GM23338 (cell line): ENCODE results near the gene AHCY. TPM values are rescaled to one million over a fixed set of nuclear protein-coding genes. Genes with fewer than 3 reads are reported as not detected.

Experiments
- ATAC-seq: fragments of 200-7000 bp; cut with Tn5 transposase; 3 replicates; pipeline ENCODE4 v1.9.1; 2020
- DNase-seq: peaks from one replicate; pipeline ENCODE4 v3.0.0-alpha.2; 2015; ENCODE audit warnings: low spot score
- H2AFZ ChIP-seq: fragments of 200-600 bp; sonication (generic); 2 replicates; pipeline ENCODE4 v1.8.0; 2016; ENCODE audit warnings: antibody characterized with exemption, mild to moderate bottlenecking, moderate library complexity
- H3F3A ChIP-seq: fragments of 200-600 bp; sonication (generic); replicated peaks from 2 replicates; pipeline ENCODE4 v1.8.0; 2017; ENCODE audit warnings: antibody characterized with exemption, mixed run types, low read depth
- H3K27ac ChIP-seq: fragments of 200-600 bp; sonication (generic); 2 replicates; pipeline ENCODE4 v1.6.1; 2016; ENCODE audit warnings: low read depth
- H3K27me3 ChIP-seq: fragments of 200-600 bp; sonication (generic); 2 replicates; pipeline ENCODE4 v1.8.0; 2016; ENCODE audit warnings: mild to moderate bottlenecking, mixed run types, moderate library complexity; ENCODE audit not compliant: insufficient read depth
- H3K36me3 ChIP-seq: fragments of 200-600 bp; sonication (generic); 2 replicates; pipeline ENCODE4 v1.8.0; 2016; ENCODE audit warnings: mild to moderate bottlenecking; ENCODE audit not compliant: insufficient read depth
- H3K4me1 ChIP-seq: fragments of 200-600 bp; sonication (generic); 2 replicates; pipeline ENCODE4 v1.8.0; 2016; ENCODE audit warnings: mild to moderate bottlenecking, moderate library complexity; ENCODE audit not compliant: insufficient read depth
- H3K4me2 ChIP-seq: fragments of 200-600 bp; sonication (generic); 2 replicates; pipeline ENCODE4 v1.7.1; 2017; ENCODE audit warnings: mixed run types
- H3K4me3 ChIP-seq: fragments of 200-600 bp; sonication (generic); 2 replicates; pipeline ENCODE4 v1.6.1; 2016; ENCODE audit warnings: mixed run types
- H3K79me2 ChIP-seq: fragments of 200-600 bp; sonication (generic); replicated peaks from 2 replicates; pipeline ENCODE4 v1.8.0; 2017; ENCODE audit warnings: mild to moderate bottlenecking; ENCODE audit not compliant: insufficient read depth
- H3K9me2 ChIP-seq: fragments of 200-600 bp; sonication (generic); 2 replicates; pipeline ENCODE4 v1.8.0; 2017; ENCODE audit not compliant: insufficient read depth
- H4K20me1 ChIP-seq: fragments of 200-600 bp; sonication (generic); replicated peaks from 2 replicates; pipeline ENCODE4 v1.8.0; 2017; ENCODE audit warnings: mild to moderate bottlenecking; ENCODE audit not compliant: insufficient read depth
- H3K27ac Mint-ChIP-seq: 2 replicates; pipeline ENCODE4 v1.8.0; 2020; ENCODE audit warnings: inconsistent platforms, mild to moderate bottlenecking, moderate library complexity, mixed read lengths
- H3K27me3 Mint-ChIP-seq: 3 replicates; pipeline ENCODE4 v1.8.0; 2022; ENCODE audit warnings: low read depth, mild to moderate bottlenecking, moderate library complexity, mixed read lengths, inconsistent platforms; ENCODE audit not compliant: insufficient read depth, poor library complexity
- H3K36me3 Mint-ChIP-seq: 3 replicates; pipeline ENCODE4 v1.8.0; 2021; ENCODE audit warnings: low read depth, mild to moderate bottlenecking, inconsistent platforms, moderate library complexity, mixed read lengths
- H3K4me1 Mint-ChIP-seq: 3 replicates; pipeline ENCODE4 v1.8.0; 2020; ENCODE audit warnings: mild to moderate bottlenecking, inconsistent platforms, mixed read lengths
- H3K4me3 Mint-ChIP-seq: 3 replicates; pipeline ENCODE4 v1.8.0; 2021; ENCODE audit warnings: moderate library complexity, mild to moderate bottlenecking, inconsistent platforms, mixed read lengths
- H3K9me3 Mint-ChIP-seq: 3 replicates; pipeline ENCODE4 v1.8.0; 2020; ENCODE audit warnings: moderate library complexity, mild to moderate bottlenecking, inconsistent platforms, mixed read lengths
- CREB1 ChIP-seq: fragments of 250-450 bp; sonication (Bioruptor Pico); IDR thresholded peaks from 2 replicates; pipeline ENCODE4 v1.5.0; 2020; ENCODE audit warnings: low read depth, mild to moderate bottlenecking, moderate library complexity
- EZH2 ChIP-seq: fragments of 200-600 bp; sonication (generic); IDR thresholded peaks from one replicate; pipeline ENCODE4 v1.8.0; 2017; ENCODE audit warnings: antibody characterized with exemption, mild to moderate bottlenecking, low read depth; ENCODE audit not compliant: unreplicated experiment
- EZH2phosphoT487 ChIP-seq: fragments of 200-600 bp; sonication (generic); IDR thresholded peaks from one replicate; pipeline ENCODE4 v1.8.1; 2018; ENCODE audit warnings: antibody characterized with exemption; ENCODE audit not compliant: unreplicated experiment
- JUNB ChIP-seq: IDR thresholded peaks from one replicate; pipeline ENCODE4 v1.6.1; 2016; ENCODE audit warnings: antibody characterized with exemption; ENCODE audit not compliant: unreplicated experiment
- NANOG ChIP-seq: IDR thresholded peaks from 2 replicates; pipeline ENCODE4 v1.6.1; 2016; ENCODE audit warnings: antibody characterized with exemption, borderline replicate concordance
- POLR2AphosphoS5 ChIP-seq: IDR thresholded peaks from 2 replicates; pipeline ENCODE4 v1.6.1; 2016; ENCODE audit warnings: antibody characterized with exemption, low read depth
- REST ChIP-seq: IDR thresholded peaks from one replicate; pipeline ENCODE4 v1.6.1; 2018; ENCODE audit warnings: antibody characterized with exemption; ENCODE audit not compliant: unreplicated experiment
- STAT1 ChIP-seq: IDR thresholded peaks from one replicate; pipeline ENCODE4 v1.6.1; 2016; ENCODE audit warnings: antibody characterized with exemption; ENCODE audit not compliant: unreplicated experiment
- ZNF114 ChIP-seq: fragments of 250-450 bp; sonication (Bioruptor Pico); IDR thresholded peaks from 2 replicates; pipeline ENCODE4 v1.5.0; 2020; ENCODE audit warnings: mild to moderate bottlenecking, moderate library complexity
- ZNF331 ChIP-seq: fragments of 250-450 bp; sonication (Bioruptor Pico); IDR thresholded peaks from 2 replicates; pipeline ENCODE4 v1.5.0; 2020; ENCODE audit warnings: low read depth, mild to moderate bottlenecking, moderate library complexity
- polyA plus RNA-seq: library from polyadenylated mRNA; unstranded; fragments of >200 nt; fragmentation: Nextera tagmentation; extraction: Ambion mirVana; gene quantifications from 2 replicates; pipeline ENCODE4 v1.2.1, GENCODE V29; 2016
- total RNA-seq: library from RNA; depleted of rRNA; stranded (reverse); fragments of >200 nt; shearing (Covaris generic); gene quantifications from 2 replicates; pipeline ENCODE4 v1.2.3, GENCODE V29; 2014
- TF ChIP-seq, protein P1 (sequence below), 2 experiments: fragments of 200-600 bp in 1 of 2; sonication (generic) in 1 of 2; conservative IDR thresholded peaks; 2 replicates each; pipeline versions ENCODE4 v1.5.1 to v1.6.1; 2016 to 2017; ENCODE audit warnings: antibody characterized with exemption in 2 of 2, low read depth in 2 of 2, mild to moderate bottlenecking in 2 of 2, moderate library complexity in 1 of 2
- TF ChIP-seq, protein P2 (sequence below): IDR thresholded peaks from 2 replicates; pipeline ENCODE4 v1.6.1; 2016; ENCODE audit warnings: antibody characterized with exemption
- TF ChIP-seq, protein P3 (sequence below): fragments of 250-450 bp; sonication (Bioruptor Pico); IDR thresholded peaks from 2 replicates; pipeline ENCODE4 v1.5.0; 2020; ENCODE audit warnings: mild to moderate bottlenecking, moderate library complexity

Gene AHCY
- total and polyA plus RNA-seq, 2 experiments from 2014 or later = 138 to 423 TPM

DNA sequence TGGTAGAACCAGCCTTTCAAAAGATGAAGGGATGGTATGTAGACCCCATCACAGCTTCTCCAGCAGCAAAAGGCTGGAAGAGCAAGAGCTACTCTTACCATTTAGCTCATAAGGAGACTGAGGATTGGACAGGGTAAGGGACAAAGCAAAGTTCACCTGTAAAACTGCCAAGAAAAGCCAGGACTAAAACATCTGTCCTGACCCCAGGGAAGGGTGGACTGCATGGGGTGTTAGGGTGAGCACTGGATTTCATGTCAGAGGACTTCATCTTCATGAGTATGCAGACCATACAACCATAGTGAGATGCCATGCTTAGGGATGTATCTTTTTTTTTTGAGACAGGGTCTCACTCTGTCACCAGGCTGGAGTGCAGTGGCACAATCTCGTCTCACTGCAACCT lies 19.3 kb downstream of the AHCY start (continued):
- no peak for TF ChIP-seq REST
- no peak for TF ChIP-seq CREB1 (CRISPR knock-in tag)
- TF ChIP-seq STAT1 = no peak
- TF ChIP-seq, protein P1, sequence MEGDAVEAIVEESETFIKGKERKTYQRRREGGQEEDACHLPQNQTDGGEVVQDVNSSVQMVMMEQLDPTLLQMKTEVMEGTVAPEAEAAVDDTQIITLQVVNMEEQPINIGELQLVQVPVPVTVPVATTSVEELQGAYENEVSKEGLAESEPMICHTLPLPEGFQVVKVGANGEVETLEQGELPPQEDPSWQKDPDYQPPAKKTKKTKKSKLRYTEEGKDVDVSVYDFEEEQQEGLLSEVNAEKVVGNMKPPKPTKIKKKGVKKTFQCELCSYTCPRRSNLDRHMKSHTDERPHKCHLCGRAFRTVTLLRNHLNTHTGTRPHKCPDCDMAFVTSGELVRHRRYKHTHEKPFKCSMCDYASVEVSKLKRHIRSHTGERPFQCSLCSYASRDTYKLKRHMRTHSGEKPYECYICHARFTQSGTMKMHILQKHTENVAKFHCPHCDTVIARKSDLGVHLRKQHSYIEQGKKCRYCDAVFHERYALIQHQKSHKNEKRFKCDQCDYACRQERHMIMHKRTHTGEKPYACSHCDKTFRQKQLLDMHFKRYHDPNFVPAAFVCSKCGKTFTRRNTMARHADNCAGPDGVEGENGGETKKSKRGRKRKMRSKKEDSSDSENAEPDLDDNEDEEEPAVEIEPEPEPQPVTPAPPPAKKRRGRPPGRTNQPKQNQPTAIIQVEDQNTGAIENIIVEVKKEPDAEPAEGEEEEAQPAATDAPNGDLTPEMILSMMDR (conservative IDR thresholded peaks at IDR 0.05; ENCODE audit: low read depth in 2 of 2) = no peak
- TF ChIP-seq ZNF331 (CRISPR knock-in tag) = no peak
- no peak for TF ChIP-seq NANOG
- TF ChIP-seq POLR2AphosphoS5 = no peak
- TF ChIP-seq EZH2 = no peak
- TF ChIP-seq, protein P2, sequence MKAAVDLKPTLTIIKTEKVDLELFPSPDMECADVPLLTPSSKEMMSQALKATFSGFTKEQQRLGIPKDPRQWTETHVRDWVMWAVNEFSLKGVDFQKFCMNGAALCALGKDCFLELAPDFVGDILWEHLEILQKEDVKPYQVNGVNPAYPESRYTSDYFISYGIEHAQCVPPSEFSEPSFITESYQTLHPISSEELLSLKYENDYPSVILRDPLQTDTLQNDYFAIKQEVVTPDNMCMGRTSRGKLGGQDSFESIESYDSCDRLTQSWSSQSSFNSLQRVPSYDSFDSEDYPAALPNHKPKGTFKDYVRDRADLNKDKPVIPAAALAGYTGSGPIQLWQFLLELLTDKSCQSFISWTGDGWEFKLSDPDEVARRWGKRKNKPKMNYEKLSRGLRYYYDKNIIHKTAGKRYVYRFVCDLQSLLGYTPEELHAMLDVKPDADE = no peak
- TF ChIP-seq EZH2phosphoT487 = no peak
- no peak for TF ChIP-seq JUNB
- no peak for TF ChIP-seq ZNF114 (CRISPR knock-in tag)

DNA sequence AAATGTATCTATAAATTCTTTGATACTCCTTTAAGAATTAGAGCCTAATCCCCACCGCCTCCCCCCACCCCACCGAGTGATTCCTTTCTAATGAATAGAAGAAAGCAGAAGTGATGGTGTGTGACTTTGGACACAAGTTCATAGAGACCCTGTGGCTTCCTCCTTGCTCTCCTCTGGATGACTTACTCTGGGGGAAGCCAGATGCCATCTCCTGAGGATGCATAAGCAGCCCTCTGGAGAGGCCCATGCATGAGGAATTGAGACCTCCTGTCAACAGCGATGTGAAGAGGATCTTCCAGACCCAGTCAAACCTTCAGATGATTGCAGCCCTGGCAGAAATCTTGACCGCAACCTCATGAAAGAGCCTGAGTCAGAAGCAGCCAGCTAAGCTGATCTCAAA lies 21.1 kb downstream of the AHCY start:
- Histone ChIP-seq H3F3A (no peaks in the 10 kb centered on the region), H3K4me2 (no peak overlapping the region), H2AFZ (no peak overlapping the region), H3K4me1 (no peaks in the 10 kb centered on the region), H3K79me2 (no peaks in the 10 kb centered on the region), H3K27ac (no peak overlapping the region), H4K20me1 (peaks cover 9% of the 10 kb centered on the region), H3K36me3 (peaks cover 87% of the 10 kb centered on the region), H3K9me2 (no peaks in the 10 kb centered on the region), H3K4me3 (no peak overlapping the region), H3K27me3 (no peaks in the 10 kb centered on the region)
- Mint-ChIP-seq H3K9me3 (no peaks in the 10 kb centered on the region; the same call in 2 of the 3 replicates), H3K36me3 (peaks cover 93% of the 10 kb centered on the region), H3K4me1 (no peaks in the 10 kb centered on the region), H3K27ac (no peak overlapping the region), H3K27me3 (peaks cover 2% of the 10 kb centered on the region), H3K4me3 (no peak overlapping the region)
- ATAC-seq (no peak), DNase-seq (no peak)
- TF ChIP-seq, protein P3, sequence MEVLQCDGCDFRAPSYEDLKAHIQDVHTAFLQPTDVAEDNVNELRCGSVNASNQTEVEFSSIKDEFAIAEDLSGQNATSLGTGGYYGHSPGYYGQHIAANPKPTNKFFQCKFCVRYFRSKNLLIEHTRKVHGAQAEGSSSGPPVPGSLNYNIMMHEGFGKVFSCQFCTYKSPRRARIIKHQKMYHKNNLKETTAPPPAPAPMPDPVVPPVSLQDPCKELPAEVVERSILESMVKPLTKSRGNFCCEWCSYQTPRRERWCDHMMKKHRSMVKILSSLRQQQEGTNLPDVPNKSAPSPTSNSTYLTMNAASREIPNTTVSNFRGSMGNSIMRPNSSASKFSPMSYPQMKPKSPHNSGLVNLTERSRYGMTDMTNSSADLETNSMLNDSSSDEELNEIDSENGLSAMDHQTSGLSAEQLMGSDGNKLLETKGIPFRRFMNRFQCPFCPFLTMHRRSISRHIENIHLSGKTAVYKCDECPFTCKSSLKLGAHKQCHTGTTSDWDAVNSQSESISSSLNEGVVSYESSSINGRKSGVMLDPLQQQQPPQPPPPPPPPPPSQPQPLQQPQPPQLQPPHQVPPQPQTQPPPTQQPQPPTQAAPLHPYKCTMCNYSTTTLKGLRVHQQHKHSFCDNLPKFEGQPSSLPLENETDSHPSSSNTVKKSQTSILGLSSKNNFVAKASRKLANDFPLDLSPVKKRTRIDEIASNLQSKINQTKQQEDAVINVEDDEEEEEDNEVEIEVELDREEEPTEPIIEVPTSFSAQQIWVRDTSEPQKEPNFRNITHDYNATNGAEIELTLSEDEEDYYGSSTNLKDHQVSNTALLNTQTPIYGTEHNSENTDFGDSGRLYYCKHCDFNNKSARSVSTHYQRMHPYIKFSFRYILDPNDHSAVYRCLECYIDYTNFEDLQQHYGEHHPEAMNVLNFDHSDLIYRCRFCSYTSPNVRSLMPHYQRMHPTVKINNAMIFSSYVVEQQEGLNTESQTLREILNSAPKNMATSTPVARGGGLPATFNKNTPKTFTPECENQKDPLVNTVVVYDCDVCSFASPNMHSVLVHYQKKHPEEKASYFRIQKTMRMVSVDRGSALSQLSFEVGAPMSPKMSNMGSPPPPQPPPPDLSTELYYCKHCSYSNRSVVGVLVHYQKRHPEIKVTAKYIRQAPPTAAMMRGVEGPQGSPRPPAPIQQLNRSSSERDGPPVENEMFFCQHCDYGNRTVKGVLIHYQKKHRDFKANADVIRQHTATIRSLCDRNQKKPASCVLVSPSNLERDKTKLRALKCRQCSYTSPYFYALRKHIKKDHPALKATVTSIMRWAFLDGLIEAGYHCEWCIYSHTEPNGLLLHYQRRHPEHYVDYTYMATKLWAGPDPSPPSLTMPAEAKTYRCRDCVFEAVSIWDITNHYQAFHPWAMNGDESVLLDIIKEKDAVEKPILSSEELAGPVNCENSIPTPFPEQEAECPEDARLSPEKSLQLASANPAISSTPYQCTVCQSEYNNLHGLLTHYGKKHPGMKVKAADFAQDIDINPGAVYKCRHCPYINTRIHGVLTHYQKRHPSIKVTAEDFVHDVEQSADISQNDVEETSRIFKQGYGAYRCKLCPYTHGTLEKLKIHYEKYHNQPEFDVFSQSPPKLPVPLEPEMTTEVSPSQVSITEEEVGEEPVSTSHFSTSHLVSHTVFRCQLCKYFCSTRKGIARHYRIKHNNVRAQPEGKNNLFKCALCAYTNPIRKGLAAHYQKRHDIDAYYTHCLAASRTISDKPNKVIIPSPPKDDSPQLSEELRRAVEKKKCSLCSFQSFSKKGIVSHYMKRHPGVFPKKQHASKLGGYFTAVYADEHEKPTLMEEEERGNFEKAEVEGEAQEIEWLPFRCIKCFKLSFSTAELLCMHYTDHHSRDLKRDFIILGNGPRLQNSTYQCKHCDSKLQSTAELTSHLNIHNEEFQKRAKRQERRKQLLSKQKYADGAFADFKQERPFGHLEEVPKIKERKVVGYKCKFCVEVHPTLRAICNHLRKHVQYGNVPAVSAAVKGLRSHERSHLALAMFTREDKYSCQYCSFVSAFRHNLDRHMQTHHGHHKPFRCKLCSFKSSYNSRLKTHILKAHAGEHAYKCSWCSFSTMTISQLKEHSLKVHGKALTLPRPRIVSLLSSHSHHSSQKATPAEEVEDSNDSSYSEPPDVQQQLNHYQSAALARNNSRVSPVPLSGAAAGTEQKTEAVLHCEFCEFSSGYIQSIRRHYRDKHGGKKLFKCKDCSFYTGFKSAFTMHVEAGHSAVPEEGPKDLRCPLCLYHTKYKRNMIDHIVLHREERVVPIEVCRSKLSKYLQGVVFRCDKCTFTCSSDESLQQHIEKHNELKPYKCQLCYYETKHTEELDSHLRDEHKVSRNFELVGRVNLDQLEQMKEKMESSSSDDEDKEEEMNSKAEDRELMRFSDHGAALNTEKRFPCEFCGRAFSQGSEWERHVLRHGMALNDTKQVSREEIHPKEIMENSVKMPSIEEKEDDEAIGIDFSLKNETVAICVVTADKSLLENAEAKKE (CRISPR knock-in tag) = no peak
- TF ChIP-seq EZH2phosphoT487 = no peak
- TF ChIP-seq, protein P2 = no peak
